ENCODE measurements around the gene EXOC3.

Gene EXOC3

DNA sequence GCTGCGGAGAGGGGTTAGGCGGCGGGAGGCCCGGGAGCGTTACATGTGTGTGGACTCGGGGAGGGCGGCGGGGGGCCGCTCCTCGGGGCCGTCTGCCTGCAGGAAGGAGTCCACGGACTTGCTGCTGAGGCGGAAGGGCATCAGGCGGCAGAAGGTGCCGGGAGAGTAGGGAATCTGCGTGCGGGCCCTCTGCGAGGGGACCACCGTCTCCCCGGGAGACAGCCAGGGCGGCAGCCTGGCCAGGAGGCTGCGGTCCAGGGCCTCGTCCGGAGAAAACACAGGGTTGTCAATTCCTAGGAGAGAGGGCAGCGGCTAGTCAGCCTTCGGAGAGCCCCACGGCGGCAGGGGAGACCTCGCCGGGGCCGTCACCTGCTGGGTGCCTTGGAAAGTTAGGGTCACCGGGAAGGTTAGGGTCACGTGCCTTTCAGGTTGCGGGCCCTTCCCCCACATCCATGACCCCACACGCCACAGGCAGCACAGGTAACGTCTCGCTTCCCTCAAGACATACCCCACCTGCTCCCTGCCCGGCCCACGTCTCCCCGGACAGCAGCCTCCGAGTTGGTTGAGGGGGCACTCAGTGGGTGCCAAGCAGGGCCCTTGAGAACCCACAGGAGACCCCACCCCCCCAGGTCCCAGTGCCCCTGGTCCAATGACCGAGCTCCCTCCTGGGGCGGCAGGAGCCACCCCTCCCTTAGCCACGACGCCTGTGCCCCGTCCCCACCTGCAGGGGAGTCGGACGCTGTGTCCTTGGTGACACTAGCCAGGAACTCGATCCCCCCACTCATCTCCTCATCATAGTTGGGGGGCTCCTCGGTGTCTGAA is 32.1 kb downstream of the EXOC3 start:
- TF ChIP-seq ZFX (IDR thresholded peaks at IDR 0.05) = no peak
- TF ChIP-seq, protein P1, sequence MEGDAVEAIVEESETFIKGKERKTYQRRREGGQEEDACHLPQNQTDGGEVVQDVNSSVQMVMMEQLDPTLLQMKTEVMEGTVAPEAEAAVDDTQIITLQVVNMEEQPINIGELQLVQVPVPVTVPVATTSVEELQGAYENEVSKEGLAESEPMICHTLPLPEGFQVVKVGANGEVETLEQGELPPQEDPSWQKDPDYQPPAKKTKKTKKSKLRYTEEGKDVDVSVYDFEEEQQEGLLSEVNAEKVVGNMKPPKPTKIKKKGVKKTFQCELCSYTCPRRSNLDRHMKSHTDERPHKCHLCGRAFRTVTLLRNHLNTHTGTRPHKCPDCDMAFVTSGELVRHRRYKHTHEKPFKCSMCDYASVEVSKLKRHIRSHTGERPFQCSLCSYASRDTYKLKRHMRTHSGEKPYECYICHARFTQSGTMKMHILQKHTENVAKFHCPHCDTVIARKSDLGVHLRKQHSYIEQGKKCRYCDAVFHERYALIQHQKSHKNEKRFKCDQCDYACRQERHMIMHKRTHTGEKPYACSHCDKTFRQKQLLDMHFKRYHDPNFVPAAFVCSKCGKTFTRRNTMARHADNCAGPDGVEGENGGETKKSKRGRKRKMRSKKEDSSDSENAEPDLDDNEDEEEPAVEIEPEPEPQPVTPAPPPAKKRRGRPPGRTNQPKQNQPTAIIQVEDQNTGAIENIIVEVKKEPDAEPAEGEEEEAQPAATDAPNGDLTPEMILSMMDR (conservative IDR thresholded peaks at IDR 0.05) = no peak

DNA sequence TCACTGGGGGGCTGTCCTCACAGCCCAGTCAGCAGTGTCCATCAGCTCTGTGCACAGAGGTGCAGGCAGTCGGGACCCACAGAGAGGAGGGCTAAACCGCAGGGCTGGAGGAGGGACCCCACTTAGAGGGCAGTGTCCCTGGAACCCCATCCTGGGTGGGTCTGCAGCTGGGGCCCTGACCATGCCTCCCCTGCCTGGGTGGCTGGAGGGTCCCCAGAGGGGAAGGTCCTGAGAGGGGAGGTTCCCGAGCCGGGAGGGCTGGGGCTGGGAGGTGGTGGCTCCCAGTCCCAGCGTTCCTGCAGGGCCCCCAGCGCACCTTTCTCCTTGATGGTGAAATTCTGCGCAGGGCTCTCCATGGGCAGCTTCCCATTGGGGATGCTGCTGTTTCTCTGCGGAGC is 32.7 kb downstream of the EXOC3 start:
- TF ChIP-seq ZFX (IDR thresholded peaks at IDR 0.05) = no peak
- TF ChIP-seq, protein P1 (conservative IDR thresholded peaks at IDR 0.05) = no peak
- H3K27ac ChIP-seq = no peak overlapping the region

More for the DNA sequence above, 32.1 kb downstream of the EXOC3 start:
- H3K27ac ChIP-seq = no peak overlapping the region

DNA sequence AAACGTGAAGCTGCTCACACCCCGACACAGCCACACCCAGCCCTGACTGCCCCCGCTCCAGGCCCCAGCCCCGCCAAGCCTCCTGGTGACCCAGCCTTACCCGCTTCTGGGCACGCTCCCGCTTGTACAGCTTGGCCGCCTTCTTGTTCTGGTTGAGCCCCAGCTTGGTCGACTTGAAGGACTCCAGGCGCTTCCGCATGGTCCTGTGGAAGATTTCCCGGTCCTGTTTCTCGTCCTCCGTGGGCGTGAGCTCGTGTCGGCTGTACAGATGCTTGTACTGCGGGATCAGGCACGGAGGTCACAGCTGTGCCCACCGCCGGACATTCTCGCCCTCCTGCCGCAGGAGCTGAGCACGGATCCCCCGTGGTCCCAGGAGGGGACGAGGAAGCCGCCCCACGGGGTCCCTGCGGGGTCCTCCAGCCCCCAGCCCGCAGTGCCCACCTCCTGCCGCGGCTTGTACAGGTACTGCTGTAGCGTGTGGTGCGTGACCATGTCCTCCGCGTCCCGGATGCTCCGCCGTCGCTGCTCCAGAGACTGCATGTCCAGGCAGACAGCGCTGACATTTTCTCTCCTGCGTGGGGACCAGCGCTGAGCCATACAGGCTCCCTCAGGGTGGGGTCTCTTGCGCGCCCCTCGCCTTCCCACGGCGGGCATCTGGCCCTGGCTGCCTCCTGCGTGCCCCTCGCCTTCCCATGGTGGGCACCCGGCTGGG is 33.3 kb downstream of the EXOC3 start:
- no peak overlapping the region for H3K27ac ChIP-seq
- no peak for TF ChIP-seq ZFX (IDR thresholded peaks at IDR 0.05)
- TF ChIP-seq, protein P1 (conservative IDR thresholded peaks at IDR 0.05) = no peak

DNA sequence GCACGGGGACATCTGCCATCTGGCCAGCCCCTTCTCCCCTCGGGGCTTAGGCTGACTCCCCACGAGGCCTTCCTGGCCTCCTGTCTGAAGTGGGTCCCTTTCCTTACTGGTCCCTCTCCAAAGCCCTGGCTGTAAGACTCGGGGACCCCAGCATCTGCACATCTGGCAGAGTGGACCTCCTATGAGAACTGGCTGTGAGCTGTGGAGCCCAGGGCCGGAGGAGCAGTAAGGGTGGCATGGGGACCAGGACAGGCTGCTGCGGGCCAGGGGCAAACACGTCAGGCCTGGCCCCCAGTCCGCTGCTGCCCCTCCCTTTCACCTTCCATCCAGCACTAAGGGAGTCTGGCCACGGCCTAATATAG is 33.8 kb downstream of the EXOC3 start:
- TF ChIP-seq, protein P1 (conservative IDR thresholded peaks at IDR 0.05) = no peak
- TF ChIP-seq ZFX (IDR thresholded peaks at IDR 0.05) = no peak
- no peak overlapping the region for H3K27ac ChIP-seq

DNA sequence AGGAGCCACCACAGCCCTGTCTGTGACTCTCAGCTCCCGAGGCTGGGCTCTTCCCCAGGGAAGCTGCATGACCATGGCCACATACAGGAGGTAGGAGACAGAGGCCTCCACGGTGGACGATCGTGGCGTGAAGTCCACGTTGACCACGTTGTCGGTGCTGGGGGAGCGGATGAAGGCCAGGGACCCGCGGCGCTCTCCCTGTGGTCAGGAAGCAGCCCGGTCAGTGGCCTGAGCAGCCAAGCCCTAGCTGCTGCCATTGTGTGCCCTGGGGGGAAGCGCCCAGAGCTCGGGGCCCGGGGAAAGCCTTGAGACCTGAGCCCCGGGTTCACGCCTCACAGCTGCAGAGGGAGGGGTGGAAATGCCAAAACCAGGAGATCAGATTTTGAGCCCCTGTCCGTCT is 34.3 kb downstream of the EXOC3 start:
- H3K27ac ChIP-seq = no peak overlapping the region
- TF ChIP-seq, protein P1 (conservative IDR thresholded peaks at IDR 0.05) = no peak
- TF ChIP-seq ZFX (IDR thresholded peaks at IDR 0.05) = no peak

DNA sequence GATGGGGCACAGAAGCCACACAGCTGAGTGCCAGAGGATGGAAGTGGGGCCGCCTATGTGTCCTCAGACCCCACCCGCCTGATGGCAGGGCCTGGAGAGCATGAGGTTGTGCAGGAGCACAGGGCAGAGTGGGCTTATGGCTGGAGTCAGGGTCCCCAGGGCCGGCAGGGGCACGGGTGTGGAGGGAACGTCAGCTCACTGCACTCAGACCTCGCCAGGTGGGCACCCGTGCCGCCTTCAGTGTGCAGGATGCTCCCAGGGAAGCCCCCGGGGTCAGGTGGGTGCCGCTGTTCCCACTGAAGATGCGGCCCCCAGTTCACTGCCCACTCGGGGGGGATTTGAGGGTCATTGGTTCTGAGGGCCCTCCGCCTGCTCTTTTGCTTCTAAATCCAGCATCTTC is 34.9 kb downstream of the EXOC3 start:
- no peak for TF ChIP-seq ZFX (IDR thresholded peaks at IDR 0.05)
- TF ChIP-seq, protein P1 (conservative IDR thresholded peaks at IDR 0.05) = no peak

DNA sequence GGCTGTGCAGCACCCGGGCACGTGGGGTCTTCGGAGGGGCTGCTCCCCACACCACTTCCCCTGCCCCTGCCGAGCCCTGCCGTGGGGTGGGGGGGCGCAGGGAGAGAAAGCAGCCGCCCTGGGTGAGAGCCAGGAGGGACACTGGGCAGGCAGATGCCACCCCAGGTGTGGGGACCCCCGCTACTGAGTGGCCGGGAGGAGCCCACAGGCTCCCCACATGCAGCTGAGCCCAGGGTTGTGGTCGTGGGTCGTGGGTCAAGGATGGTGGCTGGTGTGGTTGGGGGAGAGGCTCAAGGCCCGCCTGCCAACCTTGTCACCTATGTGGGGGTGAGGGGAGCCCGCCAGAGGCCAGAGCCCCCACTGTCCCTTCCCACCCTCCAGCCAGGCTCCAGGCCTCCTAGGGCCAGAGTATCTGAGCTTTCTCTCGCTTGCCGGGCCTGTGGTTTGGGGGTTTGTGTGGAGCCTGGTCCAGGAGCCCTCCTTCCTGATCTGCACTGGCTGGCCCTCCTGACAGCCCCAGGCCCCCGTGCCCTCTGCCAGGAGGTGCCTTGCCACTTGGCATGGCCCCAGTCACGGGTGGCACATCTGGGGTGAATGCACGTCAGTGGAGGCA is 35.5 kb downstream of the EXOC3 start:
- H3K27ac ChIP-seq = no peak overlapping the region

More for the DNA sequence above, 34.9 kb downstream of the EXOC3 start:
- no peak overlapping the region for H3K27ac ChIP-seq

More for the DNA sequence above, 35.5 kb downstream of the EXOC3 start:
- TF ChIP-seq ZFX (IDR thresholded peaks at IDR 0.05) = no peak
- TF ChIP-seq, protein P1 (conservative IDR thresholded peaks at IDR 0.05) = no peak
